Stimulated activated CD8-positive, alpha-beta memory T cell treated with anti-CD3 and anti-CD28 coated beads, Interleukin-15, amount 100 ng/mL, for 1 hour (primary cell): ENCODE results near the gene PODNL1.

Experiments used
- DNase-seq: peaks from one replicate; pipeline ENCODE4 v3.0.0-alpha.2; 2020; ENCODE audit warnings: low read depth

The PODNL1 gene

GRCh38 chr19:13888281-13888680 lies 49.9 kb downstream of the PODNL1 start:
- no peak for DNase-seq

GRCh38 chr19:13887517-13887916 lies 50.7 kb downstream of the PODNL1 start:
- DNase-seq: no peak

GRCh38 chr19:13887018-13887436 lies 51.2 kb downstream of the PODNL1 start:
- no peak for DNase-seq

GRCh38 chr19:13885826-13886365 lies 52.3 kb downstream of the PODNL1 start:
- DNase-seq: no peak

- no peak for DNase-seq
Observed at GRCh38 chr19:13884726-13885591, 53.3 kb downstream of the PODNL1 start.

GRCh38 chr19:13883516-13884064 lies 54.6 kb downstream of the PODNL1 start:
- DNase-seq: no peak

- no peak for DNase-seq
Observed at GRCh38 chr19:13882836-13883235, 55.4 kb downstream of the PODNL1 start.

GRCh38 chr19:13882419-13882795 lies 55.8 kb downstream of the PODNL1 start:
- no peak for DNase-seq

GRCh38 chr19:13881692-13882418 lies 56.4 kb downstream of the PODNL1 start:
- DNase-seq: no peak

- no peak for DNase-seq
Observed at GRCh38 chr19:13881251-13881691, 56.9 kb downstream of the PODNL1 start.
